H7 (cell line): ENCODE results near the gene KIAA1755. TPM values are rescaled to one million over a fixed set of nuclear protein-coding genes. Genes with fewer than 3 reads are reported as not detected.

ENCODE experiments used
- DNase-seq: peaks from one replicate; pipeline ENCODE4 v3.0.0; 2012
- H3K27me3 ChIP-seq: 2 replicates; pipeline ENCODE4 v1.6.0; 2011; ENCODE audit warnings: mild to moderate bottlenecking, low read length; ENCODE audit not compliant: control insufficient read depth, insufficient read depth
- H3K36me3 ChIP-seq: replicated peaks from 2 replicates; pipeline ENCODE4 v1.5.1; 2011; ENCODE audit warnings: low read length; ENCODE audit not compliant: control insufficient read depth, insufficient read depth
- H3K4me3 ChIP-seq: 2 replicates; pipeline ENCODE4 v1.5.1; 2011; ENCODE audit warnings: low read depth, mild to moderate bottlenecking, control low read depth, low read length, moderate library complexity; ENCODE audit not compliant: insufficient read depth
- total RNA-seq: library from RNA; depleted of rRNA; stranded (reverse); fragments of >200 nt; shearing (Covaris generic); gene quantifications from 2 replicates; pipeline ENCODE4 v1.2.3, GENCODE V29; 2014

Gene KIAA1755
- total RNA-seq, 1 experiment from 2014 or later, result 0.24 TPM

GRCh38 chr20:38216746-38217595, 43.6 kb downstream of the KIAA1755 start:
- Histone ChIP-seq H3K4me3 (no peak overlapping the region), H3K27me3 (no peaks in the 10 kb centered on the region; the same call in 1 of the 2 replicates), H3K36me3 (no peaks in the 10 kb centered on the region)
- peak; percentile 59 for DNase-seq

- H3K27me3 ChIP-seq, result no peaks in the 10 kb centered on the region; the same call in 1 of the 2 replicates
- no peak for DNase-seq
- H3K36me3 ChIP-seq, result no peaks in the 10 kb centered on the region
- H3K4me3 ChIP-seq, result no peak overlapping the region
These were observed 44.3 kb downstream of the KIAA1755 start for GRCh38 chr20:38216201-38216600.

DNA sequence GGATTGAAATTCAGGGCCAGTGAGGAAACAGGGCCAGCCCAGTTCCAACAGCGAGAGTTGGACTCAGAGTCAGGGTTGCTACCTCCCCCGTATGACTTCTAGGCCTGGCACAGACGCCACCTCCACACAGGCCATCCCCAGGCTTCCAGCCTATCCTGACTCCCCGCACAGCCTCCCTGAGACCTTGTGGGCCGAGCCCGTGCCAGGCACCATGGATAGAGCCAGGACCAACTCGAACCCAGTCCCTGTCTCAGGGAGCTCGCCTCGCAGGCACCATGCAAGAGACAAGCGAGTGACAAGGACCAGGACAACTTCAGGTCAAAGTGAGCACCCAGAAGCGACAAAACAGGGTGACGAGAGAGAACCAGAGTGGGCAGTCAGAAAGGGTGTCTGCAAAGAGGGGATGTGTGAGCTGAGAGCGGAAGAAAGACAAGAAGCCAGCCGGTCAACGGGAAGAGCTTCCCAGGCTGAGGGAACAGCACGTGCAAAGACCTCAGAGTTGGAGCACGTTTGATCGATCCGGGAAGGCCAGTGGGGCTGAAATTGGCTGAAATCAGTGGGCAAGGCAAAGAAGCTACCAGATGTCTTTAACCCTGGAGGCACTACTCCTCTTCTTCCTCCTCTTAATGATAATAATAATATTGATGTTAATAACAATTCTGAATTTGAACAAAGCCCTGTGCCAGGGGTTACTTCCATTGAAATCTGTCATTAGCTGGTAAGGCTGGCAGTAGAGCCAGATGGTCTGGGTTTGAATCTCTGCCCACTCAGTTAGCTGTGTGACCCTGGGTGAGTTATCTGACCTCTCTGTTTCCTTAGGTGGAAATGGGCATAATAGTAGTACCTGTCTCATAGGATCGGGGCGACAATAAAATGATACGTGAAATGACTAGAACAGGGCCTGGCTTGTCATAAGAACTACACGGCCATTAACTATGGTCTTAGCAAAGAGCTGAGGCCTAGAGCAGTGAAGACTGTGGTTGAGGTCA, 45.0 kb downstream of the KIAA1755 start:
- Histone ChIP-seq H3K27me3 (no peaks in the 10 kb centered on the region; the same call in 1 of the 2 replicates), H3K36me3 (no peaks in the 10 kb centered on the region), H3K4me3 (no peak overlapping the region)
- no peak for DNase-seq

- DNase-seq, result peak; percentile 55
- Histone ChIP-seq H3K36me3 (no peaks in the 10 kb centered on the region), H3K27me3 (no peaks in the 10 kb centered on the region), H3K4me3 (no peak overlapping the region)
These were observed 46.0 kb downstream of the KIAA1755 start for GRCh38 chr20:38214256-38215193.

DNA sequence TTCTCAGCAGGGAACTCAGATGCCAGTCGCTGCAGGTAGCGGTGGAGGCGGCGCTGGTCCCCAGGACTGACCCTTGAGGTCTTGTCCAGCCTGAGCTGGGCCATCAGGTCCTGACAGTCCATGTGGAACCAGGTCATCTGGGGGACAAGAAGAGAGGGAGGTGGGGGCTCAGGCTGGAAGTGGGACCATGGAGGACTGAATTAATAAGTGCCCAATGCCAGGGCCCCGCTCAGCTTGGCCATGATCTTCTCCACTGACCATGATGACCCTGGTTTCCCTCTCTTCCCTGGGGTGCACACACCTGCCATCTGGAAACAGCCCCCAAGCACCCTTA, 47.0 kb downstream of the KIAA1755 start:
- H3K36me3 ChIP-seq, result no peaks in the 10 kb centered on the region

DNA sequence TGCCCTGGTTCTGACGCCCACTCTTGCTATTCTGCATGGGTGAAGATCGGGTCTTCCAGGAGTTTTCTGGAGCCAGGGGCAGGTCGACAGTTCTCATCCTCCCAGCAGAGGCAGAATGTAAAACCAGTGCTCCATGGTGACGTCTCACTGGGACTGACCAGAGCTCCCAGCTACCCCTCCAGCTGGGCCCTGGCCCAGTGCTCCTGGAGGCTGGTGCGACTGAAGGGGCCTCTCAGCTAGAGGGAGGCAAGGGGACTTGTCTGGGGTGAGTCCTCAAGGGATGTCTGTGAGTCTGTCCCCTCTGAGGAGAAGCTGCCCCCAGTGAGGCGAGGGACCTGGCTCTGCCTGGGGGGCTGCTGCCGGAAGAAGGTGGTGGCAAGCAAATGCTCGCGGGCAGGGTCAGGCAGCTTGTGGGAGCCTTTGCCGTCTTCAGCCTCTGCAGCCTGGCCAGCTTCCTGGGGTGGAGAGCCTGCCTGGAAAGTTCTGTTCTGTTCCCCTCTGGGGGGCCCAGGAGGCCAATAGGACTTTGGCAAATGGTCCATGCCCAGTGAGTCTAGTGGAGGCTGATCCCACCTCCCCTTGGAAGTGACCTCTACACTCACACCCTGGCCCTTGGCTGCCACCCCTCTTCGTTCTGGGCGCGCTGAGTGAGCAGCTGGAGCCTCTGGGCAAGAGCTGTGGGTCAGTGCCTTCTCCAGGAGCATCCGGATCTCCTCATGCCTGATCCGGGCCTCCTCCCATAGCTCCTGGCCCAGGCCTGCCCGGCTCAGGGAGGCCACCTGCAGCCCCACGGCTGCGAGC, 47.5 kb downstream of the KIAA1755 start:
- peak; percentile 52 for DNase-seq
- Histone ChIP-seq H3K36me3 (no peaks in the 10 kb centered on the region), H3K4me3 (no peak overlapping the region), H3K27me3 (no peaks in the 10 kb centered on the region)

More for the DNA sequence above, 47.0 kb downstream of the KIAA1755 start:
- no peak overlapping the region for H3K4me3 ChIP-seq
- DNase-seq, result no peak
- H3K27me3 ChIP-seq, result no peaks in the 10 kb centered on the region

- no peak for DNase-seq
- no peak overlapping the region for H3K4me3 ChIP-seq
- no peaks in the 10 kb centered on the region for H3K27me3 ChIP-seq
- H3K36me3 ChIP-seq, result no peaks in the 10 kb centered on the region
These were observed 49.1 kb downstream of the KIAA1755 start for GRCh38 chr20:38211200-38212097.

GRCh38 chr20:38210741-38211140, 49.8 kb downstream of the KIAA1755 start:
- DNase-seq, result no peak
- H3K27me3 ChIP-seq, result no peaks in the 10 kb centered on the region
- H3K36me3 ChIP-seq, result no peaks in the 10 kb centered on the region
- H3K4me3 ChIP-seq, result no peak overlapping the region

- no peaks in the 10 kb centered on the region for H3K36me3 ChIP-seq
- DNase-seq, result no peak
- H3K4me3 ChIP-seq, result no peak overlapping the region
- H3K27me3 ChIP-seq, result no peaks in the 10 kb centered on the region
These were observed 50.7 kb downstream of the KIAA1755 start for GRCh38 chr20:38209736-38210405.

- no peak overlapping the region for H3K4me3 ChIP-seq
- no peaks in the 10 kb centered on the region for H3K36me3 ChIP-seq
- no peaks in the 10 kb centered on the region for H3K27me3 ChIP-seq
- no peak for DNase-seq
These were observed 51.4 kb downstream of the KIAA1755 start for GRCh38 chr20:38209054-38209675.

GRCh38 chr20:38208523-38208922, 52.0 kb downstream of the KIAA1755 start:
- Histone ChIP-seq H3K36me3 (no peaks in the 10 kb centered on the region), H3K4me3 (no peak overlapping the region), H3K27me3 (no peaks in the 10 kb centered on the region)
- no peak for DNase-seq

GRCh38 chr20:38208088-38208487, 52.4 kb downstream of the KIAA1755 start:
- DNase-seq, result no peak
- Histone ChIP-seq H3K36me3 (no peaks in the 10 kb centered on the region), H3K4me3 (no peak overlapping the region), H3K27me3 (no peaks in the 10 kb centered on the region)
